GM20431 (cell line): ENCODE measurements around the gene PLEKHG1.

Source experiments
- in situ Hi-C: fragments of 300-500 bp; cut with MseI, MboI; formaldehyde crosslinking; loops from one replicate; pipeline ENCODE4 v1.15.0; 2020; ENCODE audit warnings: low sequenced_read_pairs; ENCODE audit not compliant: unreplicated experiment

Gene PLEKHG1

DNA sequence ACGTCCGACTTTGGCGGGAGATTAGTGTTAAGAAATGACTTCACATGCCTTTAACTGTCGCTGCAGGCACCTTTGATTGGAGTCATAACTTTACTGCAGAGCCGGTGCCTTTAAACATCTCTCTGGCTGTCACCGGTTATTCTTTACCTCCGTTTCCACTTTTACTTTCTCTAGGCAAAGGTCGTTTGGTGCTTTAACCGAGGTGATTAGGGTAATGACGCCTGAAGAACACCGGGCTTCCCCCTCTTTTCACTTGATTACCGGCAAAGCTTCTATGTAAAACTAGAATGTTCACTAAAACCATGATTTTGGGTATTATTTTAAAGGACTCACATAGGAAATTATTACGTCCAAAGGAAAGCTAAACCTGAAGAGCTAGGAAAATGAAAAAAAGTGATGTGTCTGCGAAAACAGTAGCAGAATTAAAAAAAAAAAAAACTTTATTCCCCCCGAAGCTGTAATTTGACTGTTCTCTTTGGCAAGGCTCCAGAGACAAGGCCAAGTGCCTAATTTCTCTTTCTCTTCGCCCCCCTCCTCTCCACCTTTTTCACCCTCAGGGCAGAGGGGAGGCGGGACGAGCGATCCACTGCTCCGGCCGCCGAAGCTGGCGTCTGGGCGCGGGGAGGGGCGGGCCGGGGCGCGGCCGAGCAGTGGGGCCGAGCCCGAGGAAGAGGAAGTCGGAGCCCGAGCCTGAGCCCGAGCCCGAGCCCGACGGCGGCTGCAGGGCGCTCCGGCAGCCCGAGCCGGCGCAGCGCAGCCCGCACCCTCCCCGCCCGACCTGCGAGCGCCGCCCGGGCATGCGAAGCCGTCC is at the start of gene PLEKHG1:
Gene PLEKHG1, plus strand, starts transcription at position 687 of the 811 bp plus-strand sequence. CDS start 133,797 bp downstream, outside the sequence.
- in situ Hi-C loops: no loop called here

DNA sequence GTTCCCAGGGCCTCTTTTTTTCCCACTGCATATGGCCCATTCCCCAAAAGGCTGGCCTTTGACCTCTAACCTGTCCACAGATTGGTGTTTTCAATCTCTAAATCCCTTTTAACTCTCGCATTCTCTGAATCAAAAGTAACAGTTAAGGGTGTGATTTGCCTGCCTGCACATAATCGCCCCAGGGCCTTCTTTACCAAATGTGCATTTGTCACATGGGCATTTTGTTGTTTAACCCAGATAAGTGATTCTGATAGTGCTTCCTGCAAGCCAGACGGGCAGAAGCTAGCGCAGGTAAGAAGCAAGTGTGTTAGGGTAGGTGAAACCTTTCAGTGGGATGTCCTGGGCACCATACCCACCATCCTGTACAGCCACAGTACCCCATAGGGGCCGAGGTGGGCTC is 49.4 kb upstream of the PLEKHG1 start:
- in situ Hi-C loops: no loop called here

DNA sequence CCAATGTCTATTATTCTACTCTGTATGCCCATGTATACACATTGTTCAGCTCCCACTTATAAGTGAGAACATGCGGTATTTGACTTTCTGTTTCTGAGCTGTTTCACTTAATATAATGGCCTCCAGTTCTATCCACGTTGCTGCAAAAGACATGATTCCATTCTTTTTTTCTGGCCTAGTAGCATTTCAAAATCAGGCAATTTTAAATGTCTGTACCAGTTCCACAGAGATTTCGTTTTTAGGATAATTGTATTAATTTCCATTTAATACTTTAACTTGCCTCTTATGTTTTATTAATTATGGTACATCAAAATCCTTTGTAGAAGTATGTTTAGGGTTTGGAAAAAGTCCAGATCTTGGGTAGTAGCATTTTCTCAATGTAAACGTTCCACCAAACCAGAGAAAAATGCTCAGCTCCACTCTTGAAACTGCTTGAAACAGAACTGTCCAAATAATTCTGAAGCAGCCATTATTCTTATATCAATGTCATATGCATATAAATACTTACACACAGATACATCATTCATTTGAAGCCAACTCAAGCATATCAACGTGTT is 42.6 kb upstream of the PLEKHG1 start:
- in situ Hi-C loops: no loop called here

- in situ Hi-C loops: no loop called here
Observed at GRCh38 chr6:150560004-150560883, 39.4 kb upstream of the PLEKHG1 start.

DNA sequence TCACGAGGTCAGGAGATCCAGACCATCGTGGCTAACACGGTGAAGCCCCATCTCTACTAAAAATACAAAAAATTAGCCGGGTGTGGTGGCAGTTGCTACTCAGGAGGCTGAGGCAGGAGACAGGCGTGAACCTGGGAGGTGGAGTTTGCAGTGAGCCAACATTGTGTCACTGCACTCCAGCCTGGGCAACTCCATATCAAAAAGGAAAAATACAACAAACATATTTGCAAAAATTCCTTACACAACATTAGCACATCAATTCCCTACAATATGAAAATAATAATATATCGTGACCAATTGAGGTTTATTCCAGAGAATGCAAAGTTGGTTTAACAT is 38.8 kb upstream of the PLEKHG1 start:
- in situ Hi-C loops: no loop called here

- in situ Hi-C loops: no loop called here
Observed at GRCh38 chr6:150565945-150566344, 33.7 kb upstream of the PLEKHG1 start.

- in situ Hi-C loops: no loop called here
Observed at GRCh38 chr6:150566486-150566885, 33.2 kb upstream of the PLEKHG1 start.

DNA sequence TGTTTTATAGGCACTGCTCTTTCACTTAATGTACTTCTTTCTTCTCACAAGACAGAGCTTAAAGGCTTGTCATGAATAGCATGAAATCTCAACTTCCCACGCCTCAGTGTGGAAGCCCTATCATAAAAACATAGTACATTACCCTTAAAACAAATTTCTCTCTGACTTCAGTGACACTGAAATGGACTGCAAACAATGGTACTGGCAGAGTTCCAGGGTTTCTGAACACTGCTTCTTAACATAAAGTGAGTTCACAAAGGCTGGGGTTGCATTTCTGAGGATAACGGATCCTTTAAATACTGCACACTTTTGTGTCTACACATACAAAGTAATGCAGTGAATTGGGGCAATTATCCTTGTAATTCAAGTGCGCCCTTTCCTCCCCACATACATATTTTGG is 32.3 kb upstream of the PLEKHG1 start:
- in situ Hi-C loops: no loop called here

DNA sequence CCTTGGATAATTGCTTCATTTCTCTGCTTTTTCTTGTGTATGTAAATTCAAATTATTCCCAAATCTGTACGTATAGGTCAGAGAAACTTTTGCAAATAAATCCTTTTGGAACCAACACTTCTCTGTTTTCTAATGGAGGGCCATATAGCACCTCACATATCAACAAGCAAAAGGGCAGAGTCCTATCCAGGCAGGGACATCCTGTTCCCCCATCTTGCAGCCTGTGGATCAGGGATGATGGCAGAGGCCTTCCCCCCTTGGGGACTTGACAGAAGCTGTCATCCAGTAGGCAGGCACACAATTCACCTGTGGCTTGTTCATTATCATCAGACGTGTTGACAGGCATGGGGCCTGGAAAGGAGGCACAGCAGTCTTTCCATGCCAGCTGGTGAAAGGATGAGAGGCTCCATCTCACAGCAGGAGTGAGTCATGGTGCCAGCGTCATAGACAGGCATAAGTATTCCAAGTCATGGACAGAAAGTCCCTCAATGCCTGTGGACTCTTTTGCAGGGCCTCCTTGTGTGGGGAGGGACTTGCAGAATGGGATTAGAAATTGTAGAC is 31.8 kb upstream of the PLEKHG1 start:
- in situ Hi-C loops: no loop called here

- in situ Hi-C loops: no loop called here
Observed at GRCh38 chr6:150568560-150568959, 31.1 kb upstream of the PLEKHG1 start.

DNA sequence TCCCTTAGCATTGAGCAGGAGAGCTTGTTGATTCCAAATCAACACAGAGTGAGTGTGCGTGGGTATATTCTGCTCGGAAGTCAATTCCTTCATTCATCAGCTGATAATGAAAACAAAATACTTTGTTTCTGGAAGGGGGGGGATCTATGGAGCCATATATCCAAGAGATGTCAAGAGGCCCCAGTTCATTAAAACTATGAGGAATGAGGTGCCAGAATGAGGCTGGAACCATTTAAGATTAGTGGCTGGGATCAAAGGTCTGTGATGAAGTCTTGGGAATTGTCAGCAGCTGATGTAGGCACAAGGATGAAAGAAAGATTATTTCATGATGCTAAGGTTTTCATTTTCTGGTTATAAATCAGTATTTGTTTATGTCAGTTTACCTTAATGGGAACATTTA is 30.5 kb upstream of the PLEKHG1 start:
- in situ Hi-C loops: no loop called here

GRCh38 chr6:150573041-150573681 is 26.5 kb upstream of the PLEKHG1 start:
- in situ Hi-C loops: no loop called here

DNA sequence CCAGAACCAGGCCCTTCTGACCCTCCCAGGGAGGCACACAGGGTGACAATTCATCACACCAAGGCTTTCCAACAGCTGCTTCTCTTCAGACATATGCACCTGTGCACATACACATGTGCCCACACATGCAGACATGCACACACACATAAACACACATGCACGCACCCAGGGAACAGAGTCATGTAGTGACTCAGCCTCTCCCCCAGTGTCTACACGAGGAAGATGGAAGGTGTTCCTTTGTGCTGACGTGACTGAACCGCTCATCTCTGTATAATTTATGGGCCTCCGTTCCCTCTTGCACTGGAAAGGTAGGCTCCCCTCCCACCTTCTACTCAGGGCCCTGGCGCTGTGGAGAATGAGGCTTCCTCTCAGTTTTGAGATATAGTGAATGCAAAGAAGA is 23.8 kb upstream of the PLEKHG1 start:
- in situ Hi-C loops: no loop called here

- in situ Hi-C loops: no loop called here
Observed at GRCh38 chr6:150576651-150577226, 22.9 kb upstream of the PLEKHG1 start.

GRCh38 chr6:150579611-150580010 is 20.1 kb upstream of the PLEKHG1 start:
- in situ Hi-C loops: no loop called here

DNA sequence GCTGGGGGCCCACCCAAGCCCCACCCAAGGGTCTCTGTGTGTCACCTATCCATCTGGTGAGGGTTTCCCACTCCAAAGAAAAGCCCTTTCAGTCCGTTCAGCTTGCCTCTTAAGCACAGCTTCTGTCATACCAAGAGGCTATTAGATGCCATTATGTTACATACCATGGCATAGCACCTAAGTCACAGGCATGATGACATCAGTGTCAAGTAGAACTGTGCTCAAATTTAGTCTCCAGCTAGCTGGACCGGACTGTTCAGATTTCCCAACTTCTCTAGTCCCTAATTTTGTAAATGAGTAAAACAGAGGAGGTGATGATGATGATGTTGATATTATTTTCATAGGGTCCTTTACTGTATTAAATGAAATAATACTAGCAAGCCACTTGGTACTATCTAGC is 19.2 kb upstream of the PLEKHG1 start:
- in situ Hi-C loops: no loop called here

- in situ Hi-C loops: no loop called here
Observed at GRCh38 chr6:150584065-150584464, 15.6 kb upstream of the PLEKHG1 start.

- in situ Hi-C loops: no loop called here
Observed at GRCh38 chr6:150584596-150584995, 15.1 kb upstream of the PLEKHG1 start.

- in situ Hi-C loops: no loop called here
Observed at GRCh38 chr6:150586850-150587359, 12.8 kb upstream of the PLEKHG1 start.

DNA sequence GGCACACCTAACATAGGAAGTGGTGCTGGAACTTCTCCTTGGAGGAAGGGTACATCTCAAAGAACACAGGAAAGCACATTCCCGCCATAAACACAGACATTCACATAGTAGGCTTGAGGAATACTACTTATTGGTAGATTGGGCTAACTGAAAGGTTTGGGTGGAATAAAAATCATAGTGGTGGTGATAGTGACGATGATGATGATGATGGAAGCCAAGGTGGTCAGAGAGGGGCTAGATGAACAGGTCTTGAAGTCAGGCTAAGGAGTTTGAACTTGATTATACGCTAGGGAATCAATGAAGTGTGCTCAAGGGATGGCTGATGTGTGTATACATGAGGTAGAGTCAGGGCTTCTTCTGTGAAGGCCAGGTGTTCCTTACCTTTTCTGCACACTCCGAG is 12.0 kb upstream of the PLEKHG1 start:
- in situ Hi-C loops: no loop called here
